ENCODE data around the gene ZNF275. TPM values are rescaled to one million over a fixed set of nuclear protein-coding genes. Genes with fewer than 3 reads are reported as not detected.

Gene ZNF275
- total and polyA plus RNA-seq, 10 of the 15 experiments (the other 5 are each of a cell fraction or from before 2014, with no cell fraction given), result 1.3 to 17.4 (median 6.2) TPM

DNA sequence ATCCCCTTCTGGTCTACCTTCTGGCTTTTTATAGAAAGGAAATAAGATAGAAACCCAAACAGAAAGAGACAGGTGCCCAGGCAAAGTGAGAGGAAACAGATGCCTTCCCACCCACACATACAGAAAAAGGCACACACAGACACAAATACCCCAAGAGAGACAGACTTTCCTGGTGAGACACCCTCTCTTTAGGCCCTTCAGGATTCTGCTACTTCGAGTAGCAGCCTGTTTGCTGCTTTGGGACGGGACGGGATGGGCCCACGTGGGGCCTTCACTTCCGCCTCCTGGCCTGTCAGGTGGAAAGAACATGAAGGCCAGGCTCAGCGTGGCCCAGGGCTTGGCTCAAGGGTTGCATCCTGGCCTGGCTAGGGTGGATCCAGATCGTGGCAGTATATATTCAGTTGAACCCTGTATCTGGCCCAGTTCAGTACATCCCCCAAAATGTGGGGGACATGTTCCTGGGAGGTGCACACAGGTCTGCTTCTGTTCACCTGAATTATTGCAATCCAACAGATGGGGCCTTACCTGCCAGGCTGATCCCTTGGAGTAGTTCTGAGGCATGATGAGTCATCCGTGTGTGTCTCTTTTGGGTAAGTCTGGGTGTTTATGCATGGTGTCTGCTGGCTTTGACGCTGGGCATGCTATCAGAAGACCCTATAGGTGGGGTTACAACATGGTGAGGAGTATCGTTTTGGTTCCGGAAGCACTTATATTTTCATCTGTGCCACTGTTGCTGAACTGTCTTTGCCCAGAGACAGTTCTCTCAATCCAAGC, 2.4 kb downstream of the ZNF275 start:
- no peaks in the 10 kb centered on the region for H3K27me3 ChIP-seq (replicated peaks in 1 of 2; ENCODE audit: control insufficient read depth in 2 of 2, insufficient read depth in 2 of 2, low read length in 1 of 2)
- FAIRE-seq, result peak; percentile 86
- peak overlapping the region; percentile 19; the same call in 1 of the 2 replicates for H3K9ac ChIP-seq (ENCODE audit: control insufficient read depth, insufficient read depth, low read length)
- H3K79me2 ChIP-seq (ENCODE audit: control insufficient read depth, insufficient read depth, low read length), result peaks cover 39% of the 10 kb centered on the region
- H3K36me3 ChIP-seq (ENCODE audit: control insufficient read depth in 2 of 2, insufficient read depth in 2 of 2, low read length in 1 of 2), result no peaks in the 10 kb centered on the region
- in situ Hi-C loops (cut with MboI) (no loop called here), intact Hi-C loops (cut with micrococcal nuclease; ENCODE audit: unreplicated experiment) (no loop called here)
- DNase-seq (ENCODE audit: low read depth, low spot score), result no peak
- POLR2A ChIA-PET, result no interaction called here
- H3K4me3 ChIP-seq, result peak overlapping the region; percentile 62; the same call in 1 of the 2 replicates
- peak; percentile 40 for ATAC-seq
- H2AFZ ChIP-seq (ENCODE audit: control insufficient read depth, low read depth, low read length), result no peak overlapping the region
- no peaks in the 10 kb centered on the region; the same call in 2 of the 3 replicates for H3K9me3 ChIP-seq (replicated peaks; ENCODE audit: control insufficient read depth, insufficient read depth, low read length)
- H3K4me1 ChIP-seq (ENCODE audit: control insufficient read depth, insufficient read depth, low read length), result peaks cover 6% of the 10 kb centered on the region; the same call in 1 of the 2 replicates
- H3K4me2 ChIP-seq (ENCODE audit: control insufficient read depth, insufficient read depth), result peak overlapping the region; percentile 63
- TSS peak; percentile 39 for BruUV-seq (replicated peaks)
- SMC1A ChIA-PET (ENCODE audit: uncharacterized antibody, unreplicated experiment), result no interaction called here
- H4K20me1 ChIP-seq (ENCODE audit: control insufficient read depth, insufficient read depth), result no peaks in the 10 kb centered on the region
- 14% methylated on average over 11 of the region's 11 CpGs for WGBS (ENCODE audit: insufficient coverage, insufficient replicate concordance, low lambda C conversion rate, missing lambda C conversion rate)
- peak overlapping the region; percentile 47 for H3K27ac ChIP-seq (ENCODE audit: control insufficient read depth, insufficient read depth)
- CTCF ChIA-PET, result no interaction called here
- TF ChIP-seq, protein P1, sequence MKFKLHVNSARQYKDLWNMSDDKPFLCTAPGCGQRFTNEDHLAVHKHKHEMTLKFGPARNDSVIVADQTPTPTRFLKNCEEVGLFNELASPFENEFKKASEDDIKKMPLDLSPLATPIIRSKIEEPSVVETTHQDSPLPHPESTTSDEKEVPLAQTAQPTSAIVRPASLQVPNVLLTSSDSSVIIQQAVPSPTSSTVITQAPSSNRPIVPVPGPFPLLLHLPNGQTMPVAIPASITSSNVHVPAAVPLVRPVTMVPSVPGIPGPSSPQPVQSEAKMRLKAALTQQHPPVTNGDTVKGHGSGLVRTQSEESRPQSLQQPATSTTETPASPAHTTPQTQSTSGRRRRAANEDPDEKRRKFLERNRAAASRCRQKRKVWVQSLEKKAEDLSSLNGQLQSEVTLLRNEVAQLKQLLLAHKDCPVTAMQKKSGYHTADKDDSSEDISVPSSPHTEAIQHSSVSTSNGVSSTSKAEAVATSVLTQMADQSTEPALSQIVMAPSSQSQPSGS (IDR thresholded peaks at IDR 0.05; ENCODE audit: low read length), result no peak
- TF ChIP-seq ETV6 (conservative IDR thresholded peaks at IDR 0.05 in 1 of 2, IDR thresholded peaks at IDR 0.05 in 1 of 2; ENCODE audit: borderline replicate concordance in 1 of 2, low read depth in 1 of 2) (peak in 1 of 2 experiments; percentile 60; a peak in 2 of 4 replicates), EGR1 (IDR thresholded peaks at IDR 0.05; ENCODE audit: borderline replicate concordance in 1 of 2, low read depth in 2 of 2, low read length in 2 of 2) (0 out of 3 replicates have a peak, but pooled peaks of 1 of the 2 experiments have one; percentile 31), ZNF217 (IDR thresholded peaks at IDR 0.05) (no peak), NFIC (IDR thresholded peaks at IDR 0.05; ENCODE audit: low read depth, low read length) (0 out of 2 replicates have a peak, but pooled peaks have one; percentile 22), TCF3 (IDR thresholded peaks at IDR 0.05; ENCODE audit: borderline replicate concordance, insufficient read depth, low read depth, low read length) (peak; percentile 65; the same call in 1 of the 2 replicates), TCF12 (IDR thresholded peaks at IDR 0.05; ENCODE audit: low read depth, low read length) (peak; percentile 57; the same call in 1 of the 2 replicates), CHD4 (IDR thresholded peaks at IDR 0.05) (no peak), POLR2AphosphoS5 (IDR thresholded peaks at IDR 0.05; ENCODE audit: low read length) (0 out of 2 replicates have a peak, but pooled peaks have one; percentile 33), SRF (IDR thresholded peaks at IDR 0.05; ENCODE audit: low read depth in 2 of 2, low read length in 2 of 2) (peak in 1 of 2 experiments; percentile 31; a peak in 1 of 4 replicates), EZH2 (IDR thresholded peaks at IDR 0.05; ENCODE audit: borderline replicate concordance, control insufficient read depth, low read depth, low read length) (no peak), HCFC1 (IDR thresholded peaks at IDR 0.05; ENCODE audit: low read length) (no peak)
- TF ChIP-seq, protein P2, sequence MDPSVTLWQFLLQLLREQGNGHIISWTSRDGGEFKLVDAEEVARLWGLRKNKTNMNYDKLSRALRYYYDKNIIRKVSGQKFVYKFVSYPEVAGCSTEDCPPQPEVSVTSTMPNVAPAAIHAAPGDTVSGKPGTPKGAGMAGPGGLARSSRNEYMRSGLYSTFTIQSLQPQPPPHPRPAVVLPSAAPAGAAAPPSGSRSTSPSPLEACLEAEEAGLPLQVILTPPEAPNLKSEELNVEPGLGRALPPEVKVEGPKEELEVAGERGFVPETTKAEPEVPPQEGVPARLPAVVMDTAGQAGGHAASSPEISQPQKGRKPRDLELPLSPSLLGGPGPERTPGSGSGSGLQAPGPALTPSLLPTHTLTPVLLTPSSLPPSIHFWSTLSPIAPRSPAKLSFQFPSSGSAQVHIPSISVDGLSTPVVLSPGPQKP (IDR thresholded peaks at IDR 0.05; ENCODE audit: low read depth, low read length), result 0 out of 2 replicates have a peak, but pooled peaks have one; percentile 24
- RAD21 ChIA-PET (ENCODE audit: unreplicated experiment), result no interaction called here
